Effector CD4-positive, alpha-beta T cell (primary cell): ENCODE results near the gene RPS25.
"Not testable (repeated sequence)": the region's sequence is repeated elsewhere in the genome, so short reads cannot be mapped to it uniquely, and the experiment has no call there.

Experiments
- DNase-seq: peaks from one replicate; pipeline ENCODE4 v3.0.0-alpha.2; 2020
- total RNA-seq: gene quantifications from one replicate; lab custom pipeline; 2026; lab: John Stamatoyannopoulos, UW

Gene RPS25
- 396 reads per million, percentile 97 among the genes with 10 or more reads in this experiment for total RNA-seq

- peak; percentile 95 for DNase-seq
These were observed at the start of gene RPS25, which contains the start of gene TRAPPC4 for GRCh38 chr11:119018074-119018938. Gene RPS25, minus strand, starts transcription at chr11:119018343. Its CDS starts 59 bp downstream, at chr11:119018284. Gene TRAPPC4, plus strand, starts transcription at chr11:119018766. Its CDS starts 30 bp downstream, at chr11:119018796.

- peak; percentile 98 for DNase-seq
These were observed 49.5 kb upstream of the RPS25 start, which contains the start of gene VPS11 for GRCh38 chr11:119067371-119068222. Gene VPS11, plus strand, starts transcription at chr11:119067818. Its CDS starts 6 bp downstream, at chr11:119067824.

- DNase-seq, result peak; percentile 26
These were observed 47.2 kb upstream of the RPS25 start for GRCh38 chr11:119065369-119065768.

DNA sequence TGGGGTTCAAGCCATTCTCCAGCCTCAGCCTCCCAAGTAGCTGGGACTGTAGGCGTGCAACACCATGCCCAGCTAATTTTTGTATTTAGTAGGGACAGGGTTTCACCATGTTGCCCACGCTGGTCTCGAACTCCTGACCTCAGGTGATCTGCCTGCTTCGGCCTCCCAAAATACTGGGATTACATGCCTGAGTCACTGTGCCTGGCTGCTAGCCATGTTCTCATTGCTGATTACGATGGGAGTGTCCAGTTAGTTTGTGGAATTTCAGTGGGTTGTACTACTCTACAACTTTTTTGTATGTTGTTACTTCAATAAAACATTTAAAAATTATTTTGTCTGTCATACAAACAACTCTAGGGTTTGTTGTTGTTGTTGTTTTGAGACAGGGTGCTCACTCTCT is 44.6 kb upstream of the RPS25 start:
- DNase-seq, result no peak

- no peak for DNase-seq
These were observed 43.1 kb upstream of the RPS25 start for GRCh38 chr11:119061256-119061655.

DNA sequence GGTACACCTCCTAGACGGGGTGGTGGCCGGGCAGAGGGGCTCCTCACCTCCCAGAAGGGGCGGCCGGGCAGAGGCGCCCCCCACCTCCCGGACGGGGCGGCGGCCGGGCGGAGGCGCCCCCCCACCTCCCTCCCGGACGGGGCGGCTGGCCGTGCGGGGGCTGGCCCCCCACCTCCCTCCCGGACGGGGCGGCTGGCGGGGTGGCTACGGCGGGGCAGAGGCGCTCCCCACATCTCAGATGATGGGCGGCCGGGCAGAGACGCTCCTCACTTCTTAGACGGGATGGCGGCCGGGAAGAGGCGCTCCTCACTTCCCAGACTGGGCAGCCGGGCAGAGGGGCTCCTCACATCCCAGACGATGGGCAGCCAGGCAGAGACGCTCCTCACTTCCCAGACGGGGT is 41.0 kb upstream of the RPS25 start:
- not testable (repeated sequence) for DNase-seq

DNA sequence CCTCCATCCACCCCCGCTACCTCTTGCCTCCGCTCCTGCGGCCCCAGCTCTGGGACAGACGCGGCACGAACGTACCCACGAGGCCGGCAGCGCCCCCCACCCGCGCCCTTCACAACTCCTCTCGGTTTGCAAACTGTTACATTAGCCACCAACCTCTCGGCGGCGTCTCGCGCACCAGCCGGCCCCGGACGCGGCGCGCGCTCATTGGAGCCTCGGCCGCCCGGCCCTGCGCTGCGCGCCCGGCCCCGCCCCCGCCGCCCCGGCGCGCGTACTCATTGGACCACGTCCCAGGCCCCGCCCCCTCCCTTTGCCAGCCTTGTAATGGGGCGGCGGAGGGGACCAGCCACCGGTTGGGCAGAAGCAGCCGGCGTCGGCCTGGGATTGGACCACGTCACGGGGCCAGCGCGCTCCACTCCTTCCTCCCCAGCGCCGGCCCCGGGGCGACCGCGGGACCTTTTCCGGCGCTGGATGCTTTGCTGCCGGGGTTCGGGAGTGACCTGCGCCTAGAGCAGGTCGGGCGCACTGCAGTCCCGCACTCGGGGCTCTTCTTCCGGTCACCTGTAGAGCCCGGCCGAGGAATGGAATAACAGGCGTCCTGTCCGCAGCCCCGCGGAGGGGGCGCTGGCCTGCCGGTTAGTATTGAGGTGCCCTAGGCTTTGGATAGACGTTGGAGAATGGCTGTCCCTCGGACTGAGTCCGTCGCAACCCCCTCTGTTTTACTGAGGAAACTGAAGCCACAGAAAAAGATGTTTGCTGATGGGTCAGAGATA is 39.0 kb upstream of the RPS25 start, which contains the start of gene HYOU1:
TSS of gene HYOU1 (minus strand) at position 206 of the 770 bp plus-strand sequence. CDS start 1,045 bp downstream, outside the sequence.
- DNase-seq, result peak; percentile 99

- DNase-seq, result peak; percentile 36
These were observed 38.4 kb upstream of the RPS25 start for GRCh38 chr11:119056421-119056999.

GRCh38 chr11:119055901-119056300 is 37.8 kb upstream of the RPS25 start:
- DNase-seq, result no peak

GRCh38 chr11:119054418-119054817 is 36.3 kb upstream of the RPS25 start:
- DNase-seq, result no peak

DNA sequence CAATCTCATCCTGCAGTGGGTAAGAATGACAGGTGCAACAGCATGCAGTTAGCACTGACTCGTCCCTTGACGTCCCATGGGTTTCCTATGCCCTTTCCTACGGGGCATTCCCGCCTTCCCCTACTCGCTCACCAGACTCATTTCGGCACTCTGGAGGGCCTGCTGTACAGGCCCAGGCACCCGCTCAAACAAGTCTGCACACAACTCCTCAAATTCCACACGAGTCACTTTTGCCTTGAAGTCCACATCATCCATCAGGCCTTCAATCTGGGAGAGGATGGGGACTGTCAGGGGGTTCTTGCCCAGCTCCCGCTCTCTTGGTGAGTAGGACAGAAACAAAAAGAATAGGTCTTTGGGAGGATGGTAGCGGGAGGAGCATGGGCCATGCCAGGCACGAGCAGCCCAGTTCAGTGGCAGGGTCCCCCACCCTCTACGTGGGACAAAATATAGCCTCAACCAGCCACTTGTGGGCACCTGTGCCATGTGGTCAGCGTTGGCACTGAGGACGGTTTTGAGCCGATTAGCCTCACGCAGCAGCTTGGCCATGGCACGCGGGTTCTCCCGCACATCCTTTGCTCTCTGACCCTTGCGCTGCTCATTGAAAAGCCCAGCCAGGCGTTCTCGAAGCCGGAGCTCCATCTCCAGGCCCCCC is 34.1 kb upstream of the RPS25 start:
- no peak for DNase-seq

DNA sequence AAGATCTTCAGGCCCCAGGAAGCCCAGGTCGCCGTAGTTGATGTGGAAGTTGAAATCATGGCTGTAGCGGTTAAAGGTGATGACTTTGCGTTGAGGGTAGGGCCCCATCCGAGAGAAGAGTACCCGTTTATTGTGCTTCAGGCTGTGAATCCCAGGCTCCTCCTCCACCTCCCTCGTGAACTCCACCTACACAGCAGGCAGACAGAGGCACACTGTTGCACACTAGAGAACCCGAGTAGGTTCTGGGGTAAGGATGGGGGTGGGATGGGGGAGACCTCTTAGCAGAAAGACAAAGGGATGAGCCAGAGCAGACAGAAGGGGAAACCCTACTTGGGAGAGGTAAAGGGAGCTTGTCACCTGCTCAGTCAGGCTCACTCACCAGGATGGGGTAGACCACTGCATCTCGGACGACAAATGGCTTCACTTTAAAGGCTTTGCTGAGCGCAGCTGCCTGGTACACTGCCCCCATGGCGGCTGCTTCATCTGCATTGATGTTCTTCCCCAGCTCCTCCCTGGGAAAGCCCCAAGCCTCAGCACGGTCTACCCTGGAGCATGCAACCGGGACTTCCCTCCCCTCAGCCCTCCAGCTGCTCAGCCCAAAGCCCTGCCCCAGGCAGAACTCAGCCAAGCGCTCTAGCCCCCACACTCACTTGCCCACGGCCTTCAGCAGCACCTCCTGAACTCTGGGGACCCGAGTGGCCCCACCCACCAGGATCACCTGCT is 33.5 kb upstream of the RPS25 start:
- no peak for DNase-seq

GRCh38 chr11:119049081-119049480 is 30.9 kb upstream of the RPS25 start:
- no peak for DNase-seq

DNA sequence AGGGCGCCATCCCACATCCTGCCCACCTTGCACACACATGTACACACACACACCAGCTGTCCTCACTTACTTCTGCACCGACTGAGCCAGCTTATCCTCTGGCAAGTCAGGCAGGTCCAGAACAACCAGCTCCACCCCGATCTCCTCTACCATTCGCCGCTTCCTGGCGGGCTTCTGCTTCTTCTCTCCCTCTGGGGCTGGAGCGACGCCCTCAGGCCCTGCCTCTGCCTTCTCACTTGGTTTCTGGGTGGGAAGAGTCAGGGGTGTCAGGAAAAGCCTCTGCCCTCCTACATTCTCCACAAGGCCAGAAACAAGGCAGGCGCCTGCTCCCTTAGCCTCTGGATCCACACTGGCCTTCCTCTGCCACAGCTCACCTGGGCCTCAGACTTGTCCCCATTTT is 30.5 kb upstream of the RPS25 start:
- DNase-seq, result no peak

- DNase-seq, result no peak
These were observed 29.1 kb upstream of the RPS25 start for GRCh38 chr11:119047205-119047604.

DNA sequence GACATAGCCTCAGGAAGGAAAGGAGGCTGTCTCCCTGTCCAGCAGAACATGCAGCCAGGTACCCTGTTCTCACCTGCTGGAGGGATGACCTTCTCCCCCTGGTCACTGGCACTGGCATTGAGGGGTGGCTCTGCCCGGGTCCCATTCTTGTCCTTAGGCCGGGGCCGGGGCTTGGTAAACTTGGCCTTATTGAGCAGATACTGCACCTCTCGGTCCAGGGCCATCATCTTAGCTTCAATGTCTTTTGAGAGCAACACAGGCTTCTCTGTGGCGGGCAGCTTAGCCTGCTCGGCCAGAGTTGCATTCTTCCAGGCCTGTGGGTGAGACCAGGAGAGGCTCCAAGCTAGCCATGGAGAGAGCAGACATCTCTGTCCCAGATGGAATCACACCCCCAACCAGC is 28.3 kb upstream of the RPS25 start:
- DNase-seq, result no peak

DNA sequence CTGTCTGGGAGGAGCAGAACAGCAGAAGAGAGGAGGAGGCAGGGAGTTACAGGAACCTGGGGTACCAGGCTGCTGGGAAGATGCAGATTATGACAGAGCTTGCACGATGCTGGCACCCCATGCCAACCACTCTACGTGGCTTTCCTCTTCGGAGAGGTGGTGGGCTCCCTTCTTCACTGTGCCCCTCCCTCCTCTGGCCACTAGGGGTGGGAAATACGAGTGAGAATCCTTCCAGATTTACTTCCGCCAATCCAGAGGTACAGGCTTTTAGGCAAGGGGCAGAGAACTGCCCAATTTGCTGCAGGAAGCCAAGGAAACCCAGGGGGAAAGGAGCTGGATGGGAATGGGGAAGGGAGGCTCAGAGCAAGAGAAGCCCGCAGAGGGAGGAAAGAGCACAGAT is 26.6 kb upstream of the RPS25 start:
- no peak for DNase-seq

GRCh38 chr11:119042927-119043326 is 24.8 kb upstream of the RPS25 start:
- no peak for DNase-seq

DNA sequence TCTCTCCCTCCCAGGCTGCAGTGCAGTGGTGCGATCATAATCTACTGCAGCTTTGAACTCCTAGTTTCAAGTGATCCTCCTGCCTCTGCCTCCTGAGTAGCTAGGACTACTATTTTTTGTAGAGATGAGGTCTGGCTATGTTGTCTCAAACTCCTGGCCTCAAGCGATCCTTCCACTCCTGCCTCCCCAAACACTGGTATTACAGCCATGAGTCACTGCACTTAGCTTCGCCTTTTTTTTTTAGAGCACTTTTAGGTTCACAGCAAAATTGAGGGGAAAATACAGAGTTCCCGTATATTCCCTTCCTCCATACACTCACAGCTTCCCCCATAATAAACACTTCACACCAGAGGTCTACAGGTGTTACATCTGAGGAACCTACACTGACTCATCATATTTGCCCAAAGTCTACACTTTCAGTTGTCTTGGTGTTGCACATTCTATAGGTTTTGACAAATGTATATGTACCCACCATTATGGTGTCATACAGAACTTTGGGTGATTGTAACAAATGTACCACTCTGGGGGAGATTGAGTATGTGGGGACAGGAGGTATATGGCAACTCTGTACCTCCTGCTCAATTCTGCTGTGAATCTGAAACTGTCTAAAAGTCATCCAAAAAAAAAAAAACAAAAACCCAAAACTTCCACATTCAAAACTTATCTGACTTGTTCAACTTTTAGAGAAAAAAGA is 23.8 kb upstream of the RPS25 start:
- DNase-seq, result no peak

- not testable (repeated sequence) for DNase-seq
These were observed 21.3 kb upstream of the RPS25 start for GRCh38 chr11:119039471-119039870.
